HG02938 (cell line): ENCODE measurements around the gene PI4K2A.
"Not testable (repeated sequence)": the region's sequence is repeated elsewhere in the genome, so short reads cannot be mapped to it uniquely, and the experiment has no call there.

ENCODE experiments used
- ATAC-seq: cut with Tn5 transposase; IDR thresholded peaks from one replicate; pipeline ENCODE4 v1.9.1; 2021; ENCODE audit warnings: mild to moderate bottlenecking, moderate library complexity; ENCODE audit not compliant: unreplicated experiment

The PI4K2A gene

DNA sequence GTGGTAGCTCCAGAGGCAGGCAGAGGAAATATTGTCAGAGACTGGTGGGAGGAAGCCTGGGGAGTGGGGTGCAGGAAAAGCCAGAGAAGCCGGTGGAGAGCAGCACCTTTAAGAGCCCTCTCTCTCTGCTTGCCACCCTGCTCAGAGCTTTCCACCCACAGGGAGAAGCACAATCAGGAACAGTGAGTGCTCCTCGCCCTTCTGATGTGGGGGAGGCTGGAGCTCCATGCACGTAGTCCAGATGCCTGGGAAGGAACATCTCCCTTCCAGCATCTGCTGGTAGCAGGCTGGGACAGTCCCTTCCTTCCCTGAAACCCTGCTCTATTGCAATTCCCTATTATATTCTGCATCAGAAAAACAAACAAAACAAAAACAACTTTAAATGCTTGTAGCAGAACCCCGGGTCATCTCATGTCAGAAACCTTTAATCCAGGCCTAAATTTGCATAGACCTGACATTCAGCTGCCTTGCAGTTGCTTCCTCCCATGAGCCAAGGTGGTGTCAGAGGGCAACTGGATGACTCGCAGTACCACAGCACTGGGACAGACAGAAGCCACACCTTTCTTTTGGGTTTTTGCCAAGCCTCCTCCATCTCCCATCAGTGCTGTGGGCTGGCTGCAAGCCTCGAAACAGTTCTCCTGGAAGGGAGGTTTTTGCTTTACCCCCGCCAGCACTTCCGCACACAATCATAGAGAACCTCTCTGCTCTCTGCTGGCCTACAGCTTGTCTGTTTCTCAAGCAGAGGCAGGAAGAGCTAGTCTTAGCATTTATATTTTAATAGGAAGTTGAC lies 33.5 kb downstream of the PI4K2A start:
- no peak for ATAC-seq

DNA sequence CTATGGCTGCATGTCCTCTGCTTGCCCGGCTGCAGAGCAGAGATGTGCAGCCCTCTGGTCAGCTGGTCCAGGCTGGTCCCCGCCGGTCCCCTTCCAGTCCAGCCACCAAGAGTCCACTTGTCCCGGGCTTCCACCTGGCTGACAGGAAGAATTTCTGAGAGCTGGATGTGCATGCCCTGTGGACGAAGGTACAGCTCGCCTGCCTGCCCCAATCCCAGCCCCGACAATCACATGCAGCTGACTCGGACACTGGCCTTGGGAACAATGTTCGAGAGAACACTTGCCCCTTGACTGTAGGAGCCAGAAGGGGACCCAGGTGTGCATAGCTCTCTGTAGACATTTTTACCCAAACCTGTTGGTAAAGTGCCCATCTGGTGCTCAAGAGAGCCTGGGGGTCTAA lies 34.8 kb downstream of the PI4K2A start:
- no peak for ATAC-seq

DNA sequence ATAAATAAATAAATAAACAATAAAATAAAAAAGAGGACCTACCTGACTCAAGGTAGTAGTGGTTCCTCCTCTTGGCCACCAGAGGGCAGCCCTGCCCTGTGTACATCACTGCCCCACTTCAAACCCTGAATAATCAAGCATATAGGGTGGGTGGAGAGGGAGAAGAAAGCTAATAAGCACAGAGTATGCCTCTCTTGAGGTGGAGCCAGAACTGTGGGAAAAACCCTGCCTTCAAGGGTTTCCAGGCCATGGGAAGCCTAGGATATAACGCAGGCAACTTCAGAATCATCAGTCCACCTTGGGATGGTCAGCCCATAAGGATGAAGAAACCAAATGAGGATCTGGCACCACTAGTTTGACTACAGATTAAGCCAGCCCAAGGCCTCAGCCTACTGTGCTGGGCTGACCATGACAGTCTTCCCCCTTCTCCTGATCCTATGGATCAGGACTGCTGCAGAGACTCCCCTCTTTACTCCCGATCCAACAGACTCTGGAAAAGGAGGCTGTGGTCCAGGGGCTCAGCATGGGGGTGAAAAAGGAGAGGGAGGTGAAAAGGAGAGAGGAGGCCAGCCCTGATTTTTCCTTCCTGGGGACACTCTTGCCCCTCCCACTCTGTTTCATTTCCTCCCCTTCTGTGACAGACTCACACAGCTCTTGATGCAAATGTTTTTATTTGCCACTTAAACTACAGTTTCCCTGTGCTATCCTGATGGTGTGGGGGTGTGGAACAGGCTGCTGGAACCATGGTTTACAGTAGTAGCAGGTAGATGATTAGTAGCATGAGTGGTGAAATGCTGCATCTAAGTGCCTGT lies 36.5 kb downstream of the PI4K2A start:
- ATAC-seq: peak; percentile 69

DNA sequence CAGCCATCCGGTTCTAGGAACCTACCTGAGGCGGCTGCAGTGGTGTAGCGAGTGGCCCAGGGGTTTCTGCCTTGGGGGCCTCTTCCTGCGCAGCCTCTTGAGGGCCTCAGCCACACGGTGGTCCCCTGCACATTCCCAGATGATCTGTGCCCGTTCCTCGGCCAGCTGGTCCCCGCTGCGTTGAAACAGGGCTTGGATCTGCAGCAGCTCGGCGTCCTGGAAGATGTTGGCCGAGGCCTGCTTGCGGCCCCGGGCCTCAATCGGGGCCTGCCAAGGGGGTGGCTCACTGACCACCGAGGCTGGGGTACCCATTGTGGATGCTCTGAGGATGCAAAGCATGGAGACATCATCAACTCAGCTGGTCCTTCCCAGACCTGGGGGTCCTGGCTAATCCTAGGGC lies 39.1 kb downstream of the PI4K2A start:
- ATAC-seq: no peak

DNA sequence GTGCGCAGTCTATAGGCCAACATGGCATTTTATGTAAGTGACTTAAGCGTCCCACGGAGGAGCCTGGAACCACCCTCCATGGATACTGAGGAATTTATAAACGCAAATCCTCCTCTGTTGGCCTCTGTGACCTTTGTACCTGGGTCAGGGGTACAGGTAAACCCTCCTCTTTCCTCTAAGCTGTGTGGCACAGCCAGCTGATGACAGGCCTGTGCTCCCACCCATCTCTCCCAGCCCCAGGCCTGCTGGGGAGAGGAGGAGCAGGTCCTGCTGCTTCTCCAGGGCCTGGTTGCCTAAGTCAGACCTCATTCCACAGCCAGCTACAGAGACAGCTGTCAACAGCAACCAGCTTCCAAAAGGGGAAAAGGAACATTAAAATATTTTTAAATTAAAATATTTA lies 41.6 kb downstream of the PI4K2A start:
- ATAC-seq: no peak

DNA sequence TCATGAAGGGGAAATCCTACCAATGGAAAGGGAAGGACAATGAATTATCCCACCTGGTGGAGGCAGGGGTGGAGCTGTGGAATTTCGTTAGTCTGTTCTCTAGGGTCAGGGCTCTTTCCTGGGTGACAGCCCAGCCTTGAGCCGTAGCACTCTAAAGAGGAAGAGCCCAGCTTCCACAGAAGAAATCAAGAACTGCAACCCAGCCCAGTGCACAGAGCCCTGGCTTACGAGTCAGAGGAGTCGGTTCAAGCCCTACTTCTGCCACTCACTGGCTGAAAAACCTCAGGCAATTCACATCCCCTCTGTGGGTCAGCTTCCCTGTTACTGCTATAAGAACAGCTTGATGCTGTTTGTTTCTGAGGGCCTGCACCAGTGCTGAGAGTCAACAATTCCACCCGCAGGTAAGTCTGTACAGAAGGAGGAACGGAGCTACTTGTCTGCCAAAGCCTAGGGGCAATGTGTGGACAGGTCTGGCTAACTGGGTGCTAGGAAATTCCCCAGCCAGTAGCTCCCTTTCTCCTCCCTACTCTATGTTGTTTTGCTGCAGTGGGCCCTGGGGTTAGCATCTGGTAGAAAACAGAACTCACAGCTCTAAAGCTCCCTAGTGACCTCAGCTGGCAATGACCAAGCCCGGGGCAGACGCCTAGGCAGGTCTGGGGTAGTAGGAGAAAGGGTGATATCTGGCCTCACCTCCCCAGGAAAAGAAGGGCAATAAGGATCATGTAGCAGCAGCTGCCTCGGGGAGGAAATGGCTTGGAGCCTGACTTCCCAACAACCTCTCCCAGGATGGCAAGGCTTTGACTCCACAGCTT lies 43.3 kb downstream of the PI4K2A start:
- ATAC-seq: no peak

DNA sequence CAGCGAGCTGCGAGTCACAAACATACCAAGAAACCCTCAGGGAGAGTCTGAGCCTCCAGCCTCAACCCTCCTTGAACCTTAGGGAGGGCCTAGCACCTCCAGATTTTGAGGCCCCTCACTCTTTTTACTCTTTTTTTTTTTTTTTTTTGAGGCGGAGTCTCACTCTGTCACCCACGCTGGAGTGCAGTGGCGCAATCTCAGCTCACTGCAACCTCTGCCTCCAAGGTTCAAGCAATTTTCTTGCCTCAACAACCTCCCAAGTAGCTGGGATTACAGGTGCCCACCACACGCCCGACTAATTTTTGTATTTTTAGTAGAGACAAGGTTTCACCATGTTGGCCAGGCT lies 43.9 kb downstream of the PI4K2A start:
- not testable (repeated sequence) for ATAC-seq

DNA sequence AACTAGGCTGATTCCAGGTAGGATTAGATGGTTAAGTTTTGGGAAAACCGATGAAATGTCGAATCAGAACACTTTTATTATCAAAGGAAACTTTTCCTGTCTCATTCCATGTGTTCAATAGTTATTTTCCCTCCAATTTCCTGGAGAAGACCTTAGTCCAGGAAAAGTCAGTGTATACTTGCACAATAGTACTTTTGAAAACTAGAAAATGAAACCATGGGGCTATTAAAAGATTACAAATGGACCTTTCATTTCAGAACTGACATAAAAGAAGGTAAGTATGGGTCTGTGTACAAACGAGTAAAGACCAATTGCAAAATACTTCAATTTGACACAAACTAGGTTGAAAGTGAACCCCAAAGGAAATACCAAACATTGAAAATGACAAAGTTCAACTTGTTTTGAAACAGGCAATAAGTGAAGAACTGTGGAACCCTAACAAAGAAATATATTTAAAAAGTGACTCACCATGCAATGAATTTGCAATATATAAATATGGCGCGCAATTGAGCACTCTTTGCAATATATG lies 44.5 kb downstream of the PI4K2A start:
- ATAC-seq: no peak

DNA sequence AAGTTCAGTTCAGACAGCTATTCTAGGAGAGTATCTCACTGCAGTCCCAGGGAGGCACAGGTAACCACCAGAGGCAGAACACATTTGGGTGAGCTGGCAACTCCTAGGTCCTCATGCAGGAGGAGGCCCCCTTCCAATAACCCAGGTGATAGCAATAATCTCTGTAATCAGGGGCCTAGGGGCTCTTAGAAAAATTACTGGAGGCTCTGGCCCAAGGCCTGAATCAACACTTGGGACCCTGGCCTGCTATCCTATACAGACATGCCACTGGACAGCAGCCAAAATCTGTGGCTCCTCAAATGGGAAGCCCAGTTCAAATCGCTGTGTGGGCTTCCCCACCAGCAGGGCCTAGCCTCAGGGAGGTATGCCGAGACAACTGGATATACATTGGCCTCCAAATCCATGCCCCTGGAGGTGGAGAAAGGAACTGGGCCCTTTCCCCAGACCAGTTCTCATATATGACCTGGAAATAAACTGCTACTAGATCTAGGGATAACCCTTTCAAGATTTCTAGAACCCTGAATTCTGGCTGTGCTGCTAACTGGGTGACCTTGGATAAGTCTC lies 45.0 kb downstream of the PI4K2A start:
- no peak for ATAC-seq

DNA sequence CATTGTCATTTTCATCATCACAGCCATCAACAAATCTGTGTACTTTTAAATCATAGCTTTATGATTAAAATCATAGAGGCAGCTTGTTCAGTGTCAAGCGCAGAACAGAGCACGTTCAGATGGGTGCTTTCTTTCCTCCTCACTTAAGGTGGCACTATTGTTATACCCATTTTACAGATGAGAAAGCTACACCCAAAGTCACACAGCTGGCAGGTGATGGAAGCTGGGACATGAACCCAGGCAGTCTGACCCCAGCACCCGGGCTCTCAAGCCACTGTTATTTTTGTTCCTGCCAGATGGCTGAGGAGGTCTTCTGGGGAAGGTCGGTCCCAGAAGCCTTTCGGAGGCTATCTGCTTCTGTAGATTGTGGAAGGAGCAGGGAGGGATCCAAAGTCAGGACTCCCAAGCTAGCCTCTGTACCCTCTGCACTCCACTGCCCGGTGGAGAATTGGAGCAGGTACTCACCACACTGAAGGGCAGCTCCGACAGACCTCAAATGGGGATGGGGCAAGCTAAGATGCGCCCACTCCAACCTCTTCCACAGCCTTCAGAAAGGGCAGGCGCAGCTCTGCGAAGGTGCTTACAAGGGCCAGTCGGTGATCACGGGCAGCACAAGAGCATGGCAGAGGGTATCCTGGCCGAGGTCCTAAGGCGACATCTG lies 46.0 kb downstream of the PI4K2A start:
- no peak for ATAC-seq

DNA sequence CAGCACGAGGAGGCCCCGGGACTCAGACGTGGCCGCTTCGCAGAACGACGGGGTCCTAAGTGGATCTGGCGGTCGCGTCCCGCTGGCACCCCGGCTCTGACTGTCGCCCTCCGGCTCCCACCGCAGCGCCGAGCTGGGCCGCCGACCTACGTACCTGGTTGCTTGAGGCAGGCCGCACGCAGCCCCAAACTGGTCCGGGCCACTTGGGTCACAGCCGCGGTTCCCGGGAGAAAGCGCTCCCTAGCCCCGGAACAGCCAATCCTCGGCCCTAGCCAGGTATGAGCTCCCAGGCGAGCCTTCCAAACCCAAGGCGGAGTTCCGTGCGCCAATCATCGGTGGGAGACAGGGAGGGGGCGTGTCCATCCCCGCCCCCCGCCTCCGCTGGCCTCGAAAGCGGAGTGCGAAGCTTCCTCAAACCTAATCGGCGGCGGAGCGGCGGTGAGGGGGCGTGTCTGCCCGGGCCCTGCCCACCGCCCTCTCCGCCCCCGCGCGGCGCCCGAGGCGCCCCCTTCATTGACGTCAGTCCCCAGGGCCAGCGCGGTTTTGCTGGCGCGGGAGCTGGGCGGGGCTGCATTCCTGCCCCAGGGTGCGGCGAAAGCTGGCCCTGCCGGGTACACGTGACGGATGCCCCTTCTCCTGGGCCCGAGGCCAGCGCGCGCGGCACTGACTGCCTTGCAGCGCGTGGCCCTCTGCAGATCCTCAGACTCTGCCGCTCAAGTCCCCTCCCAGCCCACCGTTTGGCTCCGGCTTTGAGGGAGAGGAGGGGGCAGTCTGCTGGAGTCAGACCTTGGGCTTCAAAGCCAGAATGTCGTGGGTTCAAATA lies 46.7 kb downstream of the PI4K2A start, which contains the start of gene AVPI1:
TSS of gene AVPI1 (minus strand) at position 280 of the 823 bp plus-strand sequence. CDS start 7,336 bp downstream, outside the sequence.
- peak; percentile 87 for ATAC-seq

DNA sequence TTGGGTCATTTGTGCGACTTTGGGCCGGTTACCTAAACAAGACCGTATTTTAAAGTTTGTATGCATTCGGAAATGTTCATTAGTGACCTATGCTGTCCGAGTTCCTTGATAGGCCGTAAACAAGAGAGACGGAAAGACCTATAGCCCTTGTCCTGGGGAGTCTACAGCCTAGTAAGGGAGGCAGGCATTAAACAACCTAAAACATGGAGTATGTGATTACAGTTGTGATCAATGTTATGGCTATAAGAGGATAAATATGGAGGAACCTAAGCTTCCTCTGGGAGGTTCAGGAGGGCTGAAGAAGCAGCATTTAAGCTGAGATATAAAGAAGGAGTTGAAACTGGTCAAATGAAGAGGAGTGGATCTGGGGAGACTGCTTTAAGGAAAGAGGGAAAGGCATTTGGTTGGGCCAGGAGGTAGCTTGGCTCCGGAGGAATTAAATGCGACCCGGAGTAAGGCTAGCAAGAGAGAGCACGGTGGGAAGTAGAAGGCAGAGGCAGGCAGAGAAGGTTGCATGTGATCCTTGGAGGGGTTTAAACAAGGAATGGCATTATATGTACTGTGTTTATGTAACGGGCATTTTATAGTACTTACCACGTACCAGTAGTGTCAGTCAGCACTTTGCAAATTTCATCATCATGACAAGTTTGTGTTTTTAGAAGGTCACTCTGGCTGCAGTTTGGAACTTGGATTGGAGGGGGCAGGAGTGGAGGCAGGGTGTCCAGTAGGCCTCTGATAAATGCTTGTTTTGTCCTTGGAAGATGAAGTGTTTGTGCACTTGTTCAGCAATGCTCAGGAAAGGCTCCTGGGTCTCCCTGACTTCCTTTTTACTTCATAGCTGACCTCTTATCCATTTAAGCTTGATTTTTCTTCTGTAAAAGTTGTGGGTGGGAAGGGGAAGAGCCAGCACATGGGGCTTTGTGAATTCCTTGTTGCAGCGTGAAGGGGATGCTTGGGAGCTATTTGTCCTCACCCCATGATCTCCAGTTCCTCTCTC lies 47.6 kb downstream of the PI4K2A start:
- ATAC-seq: no peak

DNA sequence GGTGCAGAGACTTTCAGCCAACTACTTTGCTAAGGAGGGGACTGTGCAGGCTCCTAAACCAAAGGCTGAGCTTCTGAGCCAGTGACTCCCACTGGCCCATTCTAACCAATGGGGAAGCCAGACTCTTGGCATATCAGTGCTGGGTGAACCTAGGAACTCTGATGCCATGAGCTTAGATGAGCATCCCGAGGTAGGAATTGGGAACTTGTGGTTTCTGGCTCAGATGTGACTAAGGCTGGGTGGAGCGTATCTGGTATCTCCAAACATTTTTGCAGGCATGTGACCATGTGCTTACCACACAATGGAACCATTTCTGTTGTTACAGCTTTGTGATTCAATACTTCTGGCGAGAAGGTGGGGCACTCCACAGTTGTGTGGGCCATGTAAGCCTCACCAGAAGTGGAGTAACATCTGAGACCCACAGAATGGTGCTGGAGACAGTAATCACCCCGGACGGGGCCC lies 49.1 kb downstream of the PI4K2A start:
- ATAC-seq: no peak

DNA sequence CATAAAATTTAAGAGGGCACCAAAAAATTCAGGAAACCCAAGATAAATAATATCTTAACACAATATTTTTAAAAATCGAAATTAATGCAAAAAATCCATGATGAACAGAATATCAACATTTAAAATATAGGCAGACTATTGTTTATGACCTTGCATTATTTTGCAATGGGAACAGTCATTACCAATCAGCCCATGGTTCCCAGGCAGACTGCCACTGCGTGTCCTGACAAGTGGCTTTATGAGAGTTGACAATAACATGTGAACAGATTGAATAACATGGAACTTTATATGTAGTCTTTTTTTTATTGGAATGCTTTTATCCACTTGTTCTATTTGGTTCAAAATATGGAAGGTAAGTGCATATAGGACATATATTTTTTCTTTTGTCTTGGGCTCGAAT lies 49.7 kb downstream of the PI4K2A start:
- no peak for ATAC-seq

DNA sequence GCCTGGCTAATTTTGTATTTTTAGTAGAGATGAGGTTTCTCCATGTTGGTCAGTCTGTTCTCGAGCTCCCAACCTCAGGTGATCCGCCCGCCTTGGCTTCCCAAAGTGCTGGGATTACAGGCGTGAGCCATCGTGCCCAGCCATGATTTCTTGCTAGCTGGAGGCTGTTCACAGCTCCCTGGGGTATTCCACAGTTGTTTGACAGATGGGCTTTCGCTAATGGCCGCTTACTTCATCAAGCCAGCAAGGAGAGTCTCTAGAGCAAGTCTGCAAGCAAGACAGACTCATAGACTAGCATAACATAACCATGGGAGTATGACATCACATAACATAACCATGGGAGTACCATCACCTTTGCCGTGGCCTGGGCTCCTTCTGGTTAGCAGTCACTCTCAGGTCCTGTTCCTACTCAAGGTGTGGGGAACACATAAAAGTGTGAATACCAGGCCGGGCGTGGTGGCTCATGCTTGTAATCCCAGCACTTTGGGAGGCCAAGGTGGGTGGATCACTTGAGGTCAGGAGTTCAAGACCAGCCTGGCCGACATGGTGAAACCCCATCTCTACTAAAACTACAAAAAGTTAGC lies 57.7 kb downstream of the PI4K2A start:
- ATAC-seq: not testable (repeated sequence)

DNA sequence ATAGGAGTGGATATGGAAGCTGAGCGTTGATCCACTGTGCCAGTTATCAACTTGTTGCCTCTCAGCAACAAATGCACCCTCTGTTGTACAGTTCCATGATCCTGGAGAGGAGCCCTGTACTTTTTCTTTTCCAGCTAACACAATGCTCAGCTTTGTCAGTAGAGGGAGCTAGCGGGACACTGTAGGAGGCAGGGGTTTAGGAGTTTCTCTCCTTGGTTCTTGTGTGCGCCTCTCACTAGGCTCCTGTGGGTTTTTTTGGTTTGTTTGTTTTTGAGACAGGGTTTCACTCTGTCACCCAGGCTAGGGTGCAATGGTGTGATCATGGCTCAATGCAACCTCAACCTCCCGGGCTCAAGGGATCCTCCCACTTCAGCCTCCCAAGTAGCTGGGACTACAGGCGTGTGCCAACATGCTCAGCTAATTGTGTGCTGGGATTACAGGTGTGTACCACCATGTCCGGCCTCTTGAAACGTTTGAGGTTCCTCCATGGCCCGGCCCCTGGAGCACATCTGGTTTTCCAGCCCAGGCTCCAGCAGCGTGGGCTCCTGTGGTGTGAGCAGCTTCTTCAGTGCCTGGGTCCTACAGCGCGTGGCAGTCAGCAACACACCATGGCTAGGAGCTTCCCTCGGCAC lies 61.1 kb downstream of the PI4K2A start:
- ATAC-seq: peak; percentile 85

DNA sequence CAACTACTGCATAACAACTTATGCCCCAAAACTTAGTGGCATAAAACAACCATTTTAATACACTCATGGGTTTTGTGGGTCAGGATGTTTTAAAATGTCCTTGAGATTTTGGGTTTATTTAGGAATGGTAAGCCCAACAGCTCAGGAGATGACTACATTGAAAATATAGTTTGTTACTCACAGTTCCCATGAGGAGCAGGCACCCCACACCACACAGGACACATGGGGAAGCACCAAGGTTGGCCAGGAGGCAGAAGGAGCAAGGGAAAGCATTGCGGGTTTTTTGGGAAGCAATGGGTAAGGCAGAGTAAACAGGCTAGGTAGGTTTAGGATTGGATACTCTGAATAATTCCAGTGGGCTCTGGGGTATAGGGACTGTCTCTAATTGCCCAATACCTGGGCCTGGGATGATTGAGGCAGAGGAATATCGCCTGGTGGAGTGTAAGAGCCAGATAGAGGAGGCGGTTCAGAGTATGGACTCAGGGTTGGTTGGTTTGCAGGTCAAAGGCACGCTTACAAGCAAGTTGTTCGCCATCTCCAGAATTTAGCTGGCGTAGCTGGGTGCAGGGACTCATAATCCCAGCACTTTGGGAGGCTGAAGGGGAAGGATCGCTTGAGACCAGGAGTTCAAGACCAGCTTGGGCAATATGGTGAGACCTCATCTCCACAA lies 63.1 kb downstream of the PI4K2A start:
- ATAC-seq: no peak
